ENCODE measurements around the gene REEP6.
"Not testable (repeated sequence)": the region's sequence is repeated elsewhere in the genome, so short reads cannot be mapped to it uniquely, and the experiment has no call there.

The REEP6 gene

DNA sequence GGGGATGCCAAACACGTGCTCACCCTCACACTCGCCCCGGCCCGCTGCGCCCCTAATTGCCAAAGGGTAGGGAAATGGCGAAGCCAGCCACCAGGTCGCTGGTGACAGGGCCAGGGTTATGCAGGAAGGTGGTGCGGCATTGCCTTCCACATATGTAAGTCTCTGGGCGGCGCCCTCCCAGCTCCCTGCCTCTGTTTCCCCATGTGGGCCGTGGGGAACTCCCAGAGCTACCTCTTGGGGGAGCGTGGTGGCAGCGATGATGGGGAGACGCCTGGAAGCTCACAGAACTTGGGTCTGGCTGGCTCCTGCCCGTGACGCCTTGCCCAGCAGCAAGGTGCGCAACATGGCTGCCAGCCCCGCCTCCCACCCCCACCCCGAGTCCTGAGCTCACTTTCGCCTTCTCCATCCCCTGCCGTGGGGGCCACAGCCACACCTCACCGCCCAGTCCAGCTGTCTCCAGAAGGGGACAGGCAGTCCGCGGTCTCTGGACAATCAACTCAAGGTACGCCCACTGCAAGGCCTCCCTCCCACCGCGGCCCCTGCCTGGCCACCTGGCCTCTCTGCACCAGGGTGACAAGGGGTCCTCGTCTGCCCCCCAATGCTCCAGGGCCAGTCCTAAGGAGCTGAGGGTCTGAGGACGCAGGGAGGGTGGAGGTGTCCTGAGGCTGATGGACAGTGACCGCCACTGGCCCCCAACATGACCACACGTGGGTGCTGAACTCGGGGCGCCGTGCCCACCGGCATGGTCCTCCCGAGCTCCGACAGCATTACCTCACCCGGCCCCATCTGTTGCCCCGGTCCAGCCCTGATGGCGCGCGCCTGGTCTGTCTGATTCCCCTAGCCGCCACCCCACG, 18.5 kb upstream of the REEP6 start:
- DNase-seq (ENCODE audit: low spot score), result no peak

DNA sequence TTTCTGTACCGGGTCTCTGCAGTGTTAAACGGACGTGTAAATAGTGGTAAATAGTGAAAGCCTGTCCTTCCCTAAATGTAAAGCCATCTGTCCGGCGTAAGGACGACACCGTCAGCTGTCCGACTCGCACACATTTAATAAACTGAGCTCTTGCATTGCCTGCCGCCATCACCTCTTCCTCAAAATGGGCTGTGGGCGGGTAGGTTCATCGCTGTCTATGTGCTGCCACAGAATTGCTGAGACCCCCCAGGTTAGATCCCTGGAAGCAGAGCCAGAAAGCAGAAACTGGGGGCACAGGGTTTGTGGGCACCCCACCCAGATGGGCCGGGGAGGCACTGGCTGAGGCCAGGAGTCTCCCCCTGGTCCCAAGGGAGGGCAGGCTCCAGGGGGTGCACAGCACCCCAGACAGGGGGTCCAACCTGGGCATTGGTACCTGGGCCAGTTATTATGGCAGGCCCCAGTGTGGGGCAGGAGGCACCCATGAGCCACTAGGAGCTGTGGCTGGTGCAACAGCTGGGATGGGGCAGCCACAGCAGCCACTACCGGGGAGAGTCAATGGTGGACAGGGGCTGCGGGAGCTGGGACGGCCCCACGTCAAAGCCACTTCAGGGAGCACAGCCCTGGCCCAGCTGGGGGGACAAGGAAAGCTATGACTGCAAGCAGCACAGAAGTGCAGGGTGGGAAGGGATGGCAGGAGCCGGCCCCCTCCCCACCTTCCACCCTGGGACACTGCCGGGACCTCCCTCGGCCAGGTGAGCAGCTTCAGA, 17.7 kb upstream of the REEP6 start:
- DNase-seq (ENCODE audit: low spot score), result no peak

DNA sequence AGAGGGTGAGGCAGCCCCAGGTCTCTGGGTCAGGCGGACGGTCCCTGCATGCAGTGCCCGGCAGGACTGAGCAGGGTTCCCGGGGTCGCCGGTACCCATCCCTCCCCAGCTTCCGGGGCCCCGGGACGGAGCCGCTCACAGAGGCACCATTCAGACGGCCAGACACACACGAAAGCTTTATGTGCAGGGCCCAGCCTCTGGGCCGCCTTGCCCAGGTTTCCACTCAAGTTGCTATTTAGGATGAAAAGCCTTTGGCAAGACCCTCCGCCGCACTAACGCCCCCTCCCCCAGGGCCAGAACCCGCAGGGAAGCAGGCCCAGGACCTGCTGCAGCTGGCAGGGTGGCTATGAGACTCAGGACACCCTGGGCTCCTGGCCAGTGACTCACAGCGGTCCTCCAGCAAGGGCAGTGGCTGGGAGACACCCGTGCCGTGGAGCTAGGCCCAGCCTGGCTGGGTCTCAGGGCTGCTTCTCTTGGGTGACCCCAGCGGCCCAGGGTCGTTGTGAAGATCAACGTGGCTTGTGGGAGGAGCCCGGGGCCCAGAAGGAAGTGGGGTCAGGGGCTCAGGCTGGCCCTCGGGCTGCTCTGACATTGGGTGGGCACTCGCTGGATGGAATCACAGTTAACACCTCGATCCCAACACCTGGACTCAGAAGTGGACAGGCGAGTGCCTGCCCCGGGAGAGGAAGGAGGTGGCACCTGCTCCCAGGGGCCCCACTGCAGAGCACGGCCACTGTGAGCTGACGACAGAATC, 16.8 kb upstream of the REEP6 start:
- no peak for DNase-seq (ENCODE audit: low spot score)

DNA sequence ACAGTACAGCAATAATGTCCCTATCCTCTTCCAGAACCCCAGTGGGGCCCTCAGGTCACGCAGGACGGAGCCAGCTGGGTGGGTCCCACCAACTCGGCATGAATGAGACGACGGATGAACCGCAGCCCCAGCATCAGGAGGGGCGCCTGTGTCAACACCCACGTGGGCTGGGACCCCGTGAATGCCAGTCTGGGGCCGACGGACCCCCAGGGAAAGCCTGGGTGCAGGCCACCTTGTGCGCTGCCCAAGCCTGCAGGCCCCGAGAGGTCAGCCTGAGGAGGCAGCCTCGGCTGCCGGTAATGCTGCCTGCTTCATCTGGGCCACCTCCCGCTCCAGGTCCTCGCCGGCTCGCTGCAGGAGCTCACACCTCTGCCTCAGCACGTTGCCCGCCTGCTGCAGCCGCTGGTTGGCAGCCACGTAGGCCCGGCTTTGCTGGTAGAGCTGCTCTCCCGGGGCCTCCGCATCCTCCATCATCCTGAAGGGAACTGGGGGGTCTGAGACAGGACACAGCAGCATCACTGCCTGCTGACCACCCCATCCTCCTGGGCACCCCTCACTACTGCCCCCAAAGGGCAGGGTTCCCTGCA, 16.1 kb upstream of the REEP6 start:
- DNase-seq (ENCODE audit: low spot score), result no peak

DNA sequence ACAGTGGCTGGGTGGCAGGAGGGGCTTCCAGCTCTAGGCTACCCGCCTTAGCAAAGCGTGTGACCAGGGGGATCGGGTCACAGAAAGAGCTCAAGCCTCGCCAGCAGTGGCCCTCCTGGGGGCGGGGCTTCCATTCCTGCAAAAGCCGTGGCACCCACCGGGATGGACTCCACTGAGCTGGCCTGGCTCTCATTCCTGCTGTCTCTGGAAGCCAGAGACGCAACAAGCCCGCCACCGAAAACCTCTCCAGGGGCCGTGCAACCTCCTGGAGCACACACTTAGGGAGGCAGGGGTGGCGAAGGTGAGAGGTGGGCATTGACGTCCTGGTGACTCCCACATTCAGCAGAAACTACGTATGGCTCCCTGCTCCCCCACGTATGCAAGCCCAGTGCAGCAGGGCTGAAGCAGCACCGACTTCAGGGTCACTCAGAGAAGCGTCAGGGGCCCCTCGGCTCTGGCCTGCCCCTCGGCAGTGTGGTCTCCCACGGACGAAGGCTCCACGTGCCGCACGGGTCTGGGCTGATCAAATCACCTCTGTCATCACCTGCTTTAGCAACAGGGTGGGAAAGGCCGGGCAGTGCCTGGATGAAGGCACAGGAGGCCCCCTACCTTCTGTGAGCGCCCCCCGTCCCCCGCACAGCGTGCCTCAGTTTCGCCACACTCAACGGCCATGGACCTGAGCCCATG, 15.1 kb upstream of the REEP6 start:
- no peak for DNase-seq (ENCODE audit: low spot score)

DNA sequence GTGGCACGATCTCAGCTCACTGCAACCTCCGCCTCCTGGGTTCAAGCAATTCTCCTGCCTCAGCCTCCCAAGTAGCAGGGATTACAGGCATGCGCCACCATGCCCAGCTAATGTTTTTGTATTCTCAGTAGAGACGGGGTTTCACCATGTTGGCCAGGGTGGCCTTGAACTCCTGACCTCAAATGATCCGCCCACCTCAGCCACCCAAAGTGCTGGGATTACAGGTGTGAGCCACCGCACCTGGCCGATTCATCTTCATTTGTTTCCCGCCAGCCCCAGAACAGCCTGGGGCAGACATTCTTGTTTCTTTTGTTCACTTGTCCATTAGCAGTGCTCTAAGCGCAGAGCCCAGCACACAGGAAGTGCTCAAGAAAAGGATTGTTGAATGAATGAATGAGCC, 13.9 kb upstream of the REEP6 start:
- DNase-seq (ENCODE audit: low spot score), result not testable (repeated sequence)

DNA sequence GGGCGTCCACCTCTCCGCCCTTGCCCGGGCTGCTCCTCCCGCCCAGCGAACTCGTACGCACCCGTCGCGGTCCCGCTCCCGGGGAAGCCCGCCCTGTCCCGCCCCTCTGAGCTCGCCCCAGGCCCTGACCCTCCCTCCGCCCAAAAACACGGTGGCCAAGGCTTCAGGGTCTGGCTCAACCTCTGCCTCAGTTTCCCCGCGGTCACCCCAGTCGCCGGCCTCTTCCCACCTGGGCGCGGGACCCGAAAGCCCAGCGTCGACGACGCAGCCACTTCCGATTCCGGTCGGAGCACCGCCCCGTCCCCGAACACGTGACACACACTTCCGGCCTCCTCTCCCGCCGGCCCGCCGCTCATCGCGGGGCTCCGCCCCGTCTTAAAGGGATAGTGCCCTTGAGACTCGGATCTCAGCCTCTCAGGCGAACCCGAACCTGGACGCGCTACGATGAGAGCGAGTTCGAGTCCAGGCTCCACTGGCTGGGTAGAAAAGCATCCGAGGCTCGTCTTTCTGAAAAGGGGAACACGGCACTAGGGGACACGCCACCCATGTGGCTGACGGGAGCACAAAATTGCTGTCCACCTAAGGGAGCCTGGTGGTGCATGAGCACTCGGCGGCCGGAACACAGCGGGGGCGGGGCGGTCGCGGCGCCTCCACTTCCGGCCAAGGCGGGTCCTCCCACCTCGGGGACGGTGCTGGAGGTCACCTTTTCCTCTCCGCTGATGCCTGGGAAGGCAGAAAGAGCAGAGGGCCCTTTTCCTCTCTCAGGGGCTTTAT, 11.9 kb upstream of the REEP6 start, which contains the start of gene C19orf25:
Gene C19orf25 (minus strand): TSS at position 282 of the 774 bp plus-strand sequence. CDS start 312 bp downstream, outside the sequence.
- peak; percentile 94 for DNase-seq (ENCODE audit: low spot score)

DNA sequence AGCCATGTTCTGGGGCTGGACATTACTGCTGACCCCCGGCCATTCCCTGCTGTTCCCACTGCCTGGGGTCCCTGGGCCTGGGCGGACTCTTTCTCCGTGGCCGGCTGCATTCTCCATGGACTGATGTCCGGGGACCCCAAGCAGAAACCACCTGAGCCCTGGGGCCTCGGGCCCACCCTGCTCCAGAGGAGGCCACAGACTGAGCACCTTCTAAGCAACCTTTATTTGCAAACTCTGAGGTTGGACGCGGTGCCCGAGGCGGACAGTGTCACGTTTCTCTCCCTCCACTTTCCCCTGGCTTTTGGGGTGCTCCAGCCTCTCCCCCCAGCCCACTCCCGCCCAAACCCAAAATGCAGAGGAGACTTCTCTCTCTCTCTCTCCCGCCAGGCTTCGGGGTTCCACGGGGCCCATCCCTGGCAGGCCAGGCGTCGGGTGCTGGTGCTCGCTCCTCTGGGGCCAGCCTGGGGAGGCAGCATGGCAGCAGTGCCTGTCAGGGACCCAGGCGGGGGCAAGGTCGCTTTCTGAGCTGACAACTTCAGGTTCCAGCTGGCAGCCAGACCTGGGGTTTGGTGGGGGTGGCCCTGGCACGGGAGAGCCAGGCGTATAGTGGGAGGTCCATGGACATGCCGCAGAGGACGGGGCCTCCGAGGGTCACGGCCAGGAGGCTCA, 9.6 kb upstream of the REEP6 start:
- no peak for DNase-seq (ENCODE audit: low spot score)

DNA sequence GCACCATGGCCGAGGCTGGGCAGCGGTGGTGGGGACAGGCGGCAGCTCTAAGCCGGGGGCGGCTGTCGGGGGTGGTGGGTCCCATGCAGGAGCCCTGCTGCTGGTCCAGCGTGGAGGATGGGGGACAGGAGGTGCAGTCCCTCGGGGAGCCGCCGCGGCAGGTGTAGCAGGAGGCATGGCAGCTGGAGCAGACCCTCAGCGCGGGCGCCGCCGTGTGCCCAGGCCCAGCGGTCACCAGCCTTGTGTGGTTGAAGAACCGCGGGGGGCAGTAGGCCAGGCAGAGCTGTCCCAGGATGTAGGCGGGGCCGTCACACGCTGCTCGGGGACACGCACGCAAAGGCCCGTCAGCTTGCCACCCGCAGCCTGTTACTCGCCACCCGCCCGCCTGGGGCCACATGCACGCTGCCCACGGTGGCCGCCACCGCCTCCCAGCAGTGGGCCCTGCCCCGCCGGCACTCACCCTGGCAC, 9.1 kb upstream of the REEP6 start:
- DNase-seq (ENCODE audit: low spot score), result no peak

DNA sequence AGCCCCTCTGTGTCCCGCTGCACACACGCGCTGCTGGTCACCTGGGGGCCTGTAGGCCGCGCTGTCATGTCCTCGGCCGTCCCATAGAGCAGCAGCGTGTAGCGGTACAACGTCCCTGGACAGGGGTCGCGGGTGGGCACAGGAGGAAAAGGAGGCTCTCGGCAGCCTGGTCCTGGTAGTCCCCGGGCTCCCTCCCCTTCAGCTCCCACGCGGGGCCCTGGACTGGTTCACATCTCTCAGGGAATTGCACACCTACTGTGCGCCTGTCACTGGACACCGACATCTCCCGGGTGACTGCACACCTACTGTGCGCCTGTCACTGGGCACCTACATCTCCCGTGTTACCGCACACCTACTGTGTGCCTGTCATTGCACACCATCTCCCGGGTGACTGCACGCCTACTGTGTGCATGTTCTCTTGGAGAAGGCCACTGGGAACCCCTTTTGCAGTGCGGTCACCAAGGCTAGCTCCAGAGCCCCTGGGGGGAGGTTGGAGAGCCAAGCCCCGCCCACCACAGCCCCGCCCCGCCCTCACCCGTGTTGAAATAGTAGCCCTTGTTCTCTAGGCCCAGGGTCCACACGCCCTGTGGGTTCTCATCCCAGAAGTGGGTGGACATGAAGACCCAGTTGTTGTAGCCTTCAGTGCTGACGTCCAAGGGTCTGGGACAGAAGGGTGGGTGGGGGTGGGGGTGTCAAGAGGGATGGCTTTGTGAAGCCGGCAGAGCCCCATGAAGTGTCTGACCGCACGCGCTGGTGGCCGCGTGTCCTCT, 8.4 kb upstream of the REEP6 start:
- DNase-seq (ENCODE audit: low spot score), result no peak

DNA sequence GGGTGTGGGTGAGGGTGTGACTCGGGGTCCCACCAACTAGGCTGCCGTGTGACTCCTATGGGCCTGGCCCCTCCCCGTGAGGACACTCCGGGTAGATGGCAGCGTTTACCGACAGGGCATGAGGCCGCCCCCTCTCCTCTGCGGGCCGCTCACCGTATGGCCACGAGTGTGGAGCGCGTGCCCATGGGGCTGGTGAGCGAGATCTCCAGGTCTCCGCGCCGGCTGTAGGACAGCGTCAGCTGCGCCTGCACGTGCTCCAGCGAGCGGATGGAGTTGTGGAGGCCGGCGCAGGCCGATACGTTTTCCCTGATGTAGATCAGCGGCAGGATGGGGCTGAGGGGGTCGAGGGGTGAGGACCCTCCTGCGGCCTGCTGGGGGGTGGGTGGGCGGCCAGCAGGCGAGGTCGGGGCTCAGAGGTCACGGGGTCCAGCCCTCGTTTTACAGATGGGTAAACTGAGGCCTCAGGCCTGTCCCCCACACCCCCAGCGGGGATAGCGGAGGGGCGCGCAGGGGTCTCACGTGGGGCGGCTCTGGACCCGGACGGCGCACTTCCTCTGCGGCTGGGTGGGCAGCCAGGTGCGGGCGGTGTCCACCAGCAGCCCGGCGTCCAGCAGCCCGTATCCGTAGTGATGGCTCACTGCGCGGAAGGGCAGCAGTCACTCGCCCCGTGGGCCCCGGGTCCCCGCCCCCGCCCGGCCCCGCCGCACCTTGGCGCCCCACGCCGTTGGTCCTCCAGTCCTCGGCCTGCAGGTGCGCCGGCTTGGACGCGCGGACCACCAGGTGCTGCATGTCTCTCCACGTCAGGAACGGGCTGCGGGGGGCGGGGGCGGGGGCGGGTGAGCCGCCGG, 7.6 kb upstream of the REEP6 start:
- DNase-seq (ENCODE audit: low spot score), result no peak

DNA sequence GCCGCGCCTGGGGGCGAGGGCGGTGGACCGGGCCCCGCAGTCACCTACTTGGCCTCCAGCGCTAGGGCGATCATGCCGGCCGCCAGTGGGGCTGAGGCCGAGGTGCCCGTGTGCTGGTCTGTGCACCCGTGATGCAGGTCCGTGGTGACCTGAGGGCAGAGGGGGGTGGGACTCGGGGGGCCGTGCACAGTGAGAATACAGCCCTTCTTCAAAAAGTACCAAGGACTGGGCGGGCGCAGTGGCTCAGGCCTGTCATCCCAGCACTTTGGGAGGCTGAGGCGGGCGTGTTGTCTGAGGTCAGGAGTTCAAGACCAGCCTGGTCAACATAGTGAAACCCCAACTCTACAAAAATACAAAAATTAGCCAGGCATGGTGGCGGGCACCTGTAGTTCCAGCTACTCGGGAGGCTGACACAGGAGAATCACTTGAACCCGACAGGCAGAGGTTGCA, 7.0 kb upstream of the REEP6 start:
- no peak for DNase-seq (ENCODE audit: low spot score)

DNA sequence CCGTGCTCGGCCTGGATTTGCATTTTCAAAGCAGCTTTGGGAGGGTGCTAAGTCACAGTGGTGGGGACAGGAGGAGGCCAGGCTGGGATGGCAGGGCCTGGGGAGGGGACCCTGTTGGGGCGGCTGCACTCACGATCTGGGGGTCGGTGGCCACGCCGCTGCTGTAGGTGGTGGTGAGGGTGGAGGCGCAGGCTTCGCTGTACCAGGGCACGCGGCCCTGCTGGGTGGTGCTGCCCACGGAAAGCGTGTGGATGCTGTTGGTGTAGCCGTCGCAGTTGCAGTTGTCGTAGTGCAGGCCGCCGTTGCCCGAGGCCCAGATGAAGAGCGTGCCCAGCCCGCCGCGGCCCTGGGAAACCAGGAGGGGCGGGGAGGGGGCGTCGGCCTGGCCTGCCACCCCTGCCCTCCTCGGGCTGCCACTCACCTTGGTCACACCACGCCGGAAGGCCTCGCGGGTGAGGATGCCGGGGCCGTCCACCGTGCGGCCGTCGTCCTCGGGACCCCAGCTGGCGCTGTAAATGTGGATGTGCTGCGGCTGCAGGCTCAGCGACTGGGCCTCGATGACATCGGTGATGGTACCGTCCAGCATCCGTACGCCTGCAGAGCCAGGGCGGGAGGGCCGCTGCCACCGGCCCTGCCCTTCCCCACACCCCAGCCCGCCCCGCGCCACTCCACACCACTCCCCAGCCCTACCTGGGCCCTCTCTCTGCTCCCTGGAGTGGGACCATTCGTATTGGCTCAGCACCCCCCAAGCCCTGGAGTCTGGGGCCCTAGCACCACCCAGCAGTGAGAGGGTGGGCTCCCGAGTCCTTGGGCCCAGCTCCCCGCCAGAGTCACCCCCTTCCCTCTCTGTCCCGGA, 4.0 kb upstream of the REEP6 start:
- no peak for DNase-seq (ENCODE audit: low spot score)

DNA sequence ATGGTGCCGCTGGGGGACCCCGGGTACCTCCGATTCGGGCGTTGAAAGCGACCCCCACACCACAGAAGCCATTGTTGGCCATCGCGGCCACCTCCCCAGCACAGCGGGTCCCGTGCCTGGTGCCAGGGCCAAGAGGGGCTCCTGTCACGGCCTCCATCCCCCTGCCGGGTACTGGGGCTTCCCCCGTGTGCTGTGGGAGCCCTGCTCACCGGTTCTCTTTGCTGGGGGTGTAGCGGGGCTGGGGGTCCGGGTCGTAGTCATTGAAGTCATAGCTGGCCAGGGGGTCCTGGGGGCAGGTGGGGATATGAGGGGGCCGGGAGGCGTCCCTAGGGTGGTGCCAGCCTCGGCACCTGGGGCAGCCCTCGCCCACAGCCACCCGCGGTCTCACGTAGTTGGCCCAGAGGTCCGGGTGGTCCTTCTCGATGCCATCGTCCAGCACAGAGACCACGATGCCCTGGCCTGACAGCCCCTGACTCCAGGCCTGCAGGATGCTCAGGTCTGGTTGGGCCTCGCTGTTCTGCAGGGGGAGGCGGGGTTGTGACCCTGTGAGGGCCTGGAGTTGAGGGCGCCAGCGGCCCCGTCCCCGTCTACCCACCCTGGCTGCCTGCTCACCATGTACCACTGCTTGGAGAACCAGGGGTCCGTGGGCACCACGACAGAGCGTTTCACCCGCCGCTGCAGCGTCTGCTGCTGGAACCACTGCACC, 3.3 kb upstream of the REEP6 start:
- no peak for DNase-seq (ENCODE audit: low spot score)

DNA sequence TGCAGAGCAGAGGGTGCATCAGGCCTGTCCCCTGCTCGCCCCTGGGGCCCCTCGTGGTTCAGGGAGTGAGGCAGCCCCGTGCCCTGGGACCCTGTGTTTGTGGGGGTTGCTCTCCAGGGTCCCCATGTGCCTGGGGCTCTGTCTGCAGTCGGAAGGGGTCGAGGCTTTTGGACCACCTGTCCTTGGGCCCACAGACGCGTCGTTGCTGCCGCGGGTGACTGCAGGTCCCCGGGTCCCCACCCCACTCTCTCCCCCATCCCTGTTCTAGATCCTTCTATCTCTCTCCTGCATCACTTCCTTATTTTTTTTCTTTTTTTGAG, 2.7 kb upstream of the REEP6 start:
- no peak for DNase-seq (ENCODE audit: low spot score)

DNA sequence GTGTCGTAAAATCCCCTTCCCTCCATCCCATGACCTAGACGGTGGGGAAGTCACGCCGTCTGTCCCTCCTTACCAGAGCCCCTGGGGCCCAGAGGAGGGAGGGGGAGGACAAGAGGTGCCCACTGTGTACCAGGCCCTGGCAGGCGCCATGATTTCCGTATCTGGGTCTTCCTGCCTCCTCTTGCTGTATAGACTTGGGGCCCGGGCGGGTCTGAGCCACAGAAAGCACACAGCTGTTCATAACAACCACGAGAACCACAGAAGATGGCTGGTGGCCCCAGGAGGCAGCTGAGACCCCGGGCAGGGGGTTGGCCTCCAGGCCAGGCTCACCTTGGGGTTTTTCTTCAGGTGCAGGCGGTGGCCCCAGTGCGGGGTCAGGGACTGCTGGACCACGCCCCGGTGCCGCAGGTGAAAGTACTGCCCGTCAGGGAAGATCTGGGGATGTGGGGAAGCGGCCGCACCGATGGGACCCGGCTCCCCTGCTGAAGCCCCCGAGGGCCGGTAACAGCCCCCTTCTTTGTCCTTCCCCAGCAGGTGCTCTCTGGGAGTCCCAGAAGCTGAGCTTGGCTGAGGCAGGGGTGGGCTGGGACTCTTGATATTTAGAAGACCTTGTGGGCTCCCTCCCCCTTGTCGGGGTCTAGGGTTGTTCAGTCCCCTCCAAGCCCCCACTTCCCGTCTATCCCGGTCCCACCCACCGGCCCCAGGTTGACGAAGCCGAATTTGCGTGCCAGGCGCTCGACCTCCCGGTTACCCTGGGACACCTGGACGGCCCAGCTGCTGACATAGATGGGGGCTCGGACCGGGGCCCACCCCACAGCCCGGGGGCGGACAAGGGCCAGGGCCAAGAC, 1.3 kb upstream of the REEP6 start:
- no peak for DNase-seq (ENCODE audit: low spot score)
